Aortic smooth muscle cell (primary cell): ENCODE measurements around the gene HSPA4L. TPM values are rescaled to one million over a fixed set of nuclear protein-coding genes. Genes with fewer than 3 reads are reported as not detected.

Experiments used
- total RNA-seq: library from RNA; depleted of rRNA; stranded (reverse); fragments of >200 nt; gene quantifications from 2 replicates; pipeline ENCODE4 v1.2.3, GENCODE V29; 2014

HSPA4L gene
- total RNA-seq, result 6.5 and 7.0 TPM in 2 replicates

GRCh38 chr4:127782275-127783025 is at the start of gene HSPA4L:
HSPA4L (plus strand) TSS chr4:127782322; CDS start chr4:127782551, 229 bp downstream.

DNA sequence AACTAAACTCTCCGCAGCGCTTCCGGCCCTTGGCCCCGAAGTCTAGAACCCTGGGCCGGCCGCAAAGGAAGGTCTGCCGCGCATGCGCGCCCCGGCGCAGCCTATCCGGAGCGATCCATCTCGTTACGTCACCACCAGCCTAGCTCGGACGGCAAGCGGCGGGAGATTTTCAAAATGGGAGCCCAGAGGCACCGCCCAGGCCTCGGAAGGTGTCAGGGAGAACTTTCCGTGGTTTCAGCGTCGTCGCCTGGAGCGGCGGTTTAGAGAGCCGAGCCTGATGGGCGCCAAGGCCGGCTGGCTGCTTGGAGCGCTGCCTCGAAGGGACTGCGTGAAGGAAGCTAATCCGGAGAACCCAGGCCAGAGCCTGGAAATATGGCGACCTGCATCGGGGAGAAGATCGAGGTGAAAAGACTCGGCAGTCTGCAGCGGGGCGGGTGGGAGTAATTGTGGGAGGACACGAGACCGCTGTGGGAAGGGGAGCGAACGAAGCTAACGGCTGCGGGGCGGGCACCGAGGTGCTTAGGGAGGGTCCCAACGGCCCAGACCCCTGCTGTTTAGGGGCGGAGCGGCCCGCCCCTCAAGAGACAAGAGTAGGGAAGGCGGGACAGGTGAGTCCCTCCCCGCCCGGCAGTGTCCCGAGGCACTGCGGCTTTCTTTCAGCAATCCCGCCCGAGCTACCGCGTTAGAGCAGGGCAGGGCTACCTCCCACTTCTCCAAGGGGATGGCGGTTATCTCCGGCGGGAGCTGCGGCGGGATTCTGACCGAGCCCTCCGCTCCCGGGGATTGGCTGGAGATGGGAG is 98.8 kb downstream of the HSPA4L start, which contains the start of gene PLK4:
TSS of gene PLK4 (plus strand) at position 131 of the 800 bp plus-strand sequence. CDS start at position 373, 242 bp downstream.

Other genes starting within 250 kb of the HSPA4L start
- 2.9 and 4.2 TPM in 2 replicates for gene INTU, start 149.4 kb upstream of the HSPA4L start, total RNA-seq
- gene SLC25A31, start 51.9 kb upstream of the HSPA4L start, total RNA-seq, result not detected in 2 replicates
- 7.0 and 15.7 TPM in 2 replicates for gene PLK4, start 98.6 kb downstream of the HSPA4L start, total RNA-seq
- gene MFSD8, start 182.9 kb downstream of the HSPA4L start, total RNA-seq, result 15.1 and 17.0 TPM in 2 replicates
- 3.6 and 5.1 TPM in 2 replicates for gene ABHD18, start 183.1 kb downstream of the HSPA4L start, total RNA-seq